COLO829 (cell line): Measurements from ENCODE around the gene ETHE1.
"Not testable (repeated sequence)": the region's sequence is repeated elsewhere in the genome, so short reads cannot be mapped to it uniquely, and the experiment has no call there.

Source experiments
- DNase-seq: peaks from one replicate; pipeline ENCODE4 v3.0.0; 2012; ENCODE audit warnings: low spot score

The ETHE1 gene

DNA sequence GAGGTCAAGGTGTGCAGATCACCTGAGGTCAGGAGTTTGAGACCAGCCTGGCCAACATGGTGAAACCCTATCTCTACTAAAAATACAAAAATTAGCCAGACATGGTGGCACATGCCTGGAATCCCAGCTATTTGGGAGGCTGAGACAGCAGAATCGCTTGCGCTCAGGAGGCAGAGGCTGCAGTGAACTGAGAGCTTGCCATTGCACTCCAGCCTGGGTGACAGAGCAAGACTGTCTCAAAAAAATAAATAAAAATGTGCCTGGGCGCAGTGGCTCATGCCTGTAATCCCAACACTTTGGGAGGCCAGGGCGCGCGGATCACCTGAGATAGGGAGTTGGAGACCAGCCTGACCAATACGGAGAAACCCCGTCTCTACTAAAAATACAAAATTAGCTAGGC, 3.3 kb downstream of the ETHE1 start:
- DNase-seq: not testable (repeated sequence)

DNA sequence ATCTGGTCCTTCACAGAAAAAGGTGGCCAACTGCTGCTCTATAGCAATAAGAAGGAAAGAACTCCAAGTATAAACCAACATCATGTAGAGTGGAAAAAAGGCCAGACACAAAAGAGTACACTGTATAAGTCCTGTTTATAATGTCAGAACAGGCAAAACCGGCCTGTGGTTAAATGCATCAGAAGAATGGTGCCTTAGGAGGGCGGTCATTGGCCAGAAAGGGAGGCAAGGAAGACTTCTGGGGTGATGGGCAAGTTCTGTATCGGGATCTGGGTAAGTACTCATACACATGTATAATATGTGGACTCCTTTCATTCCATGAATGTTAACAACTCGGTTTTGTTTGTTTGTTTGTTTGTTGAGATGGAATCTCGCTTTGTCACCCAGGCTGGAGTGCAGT, 4.1 kb downstream of the ETHE1 start:
- no peak for DNase-seq

DNA sequence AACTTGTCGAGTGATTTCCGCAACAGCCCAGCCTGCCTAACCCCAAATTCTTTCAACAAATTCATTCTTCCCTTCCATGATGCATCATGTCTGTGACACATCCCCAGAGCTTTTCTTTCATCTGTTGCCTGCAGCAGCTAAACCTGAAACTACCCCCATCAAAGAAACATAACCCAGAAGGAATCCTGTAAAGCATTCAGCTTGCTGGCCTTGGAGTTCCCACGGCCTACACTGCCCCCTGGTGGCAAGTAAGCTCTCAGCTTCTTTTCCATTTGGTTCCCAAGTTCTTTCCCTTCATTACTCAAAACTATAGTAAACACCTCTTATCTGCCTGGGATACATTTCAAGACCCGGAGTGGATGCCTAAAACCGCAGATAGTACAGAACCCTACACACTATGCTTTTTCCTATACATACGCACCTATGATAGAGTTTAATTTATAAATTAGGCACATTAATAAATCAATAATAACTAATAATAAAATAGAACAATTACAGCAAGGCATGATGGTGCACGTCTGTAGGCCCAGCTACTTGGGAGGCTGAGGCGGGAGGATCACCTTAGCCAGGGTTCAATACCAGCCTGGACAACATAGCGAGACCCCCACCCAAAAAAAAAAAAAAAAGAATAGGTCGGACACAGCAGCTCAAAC, 7.4 kb downstream of the ETHE1 start:
- DNase-seq: peak; percentile 86

DNA sequence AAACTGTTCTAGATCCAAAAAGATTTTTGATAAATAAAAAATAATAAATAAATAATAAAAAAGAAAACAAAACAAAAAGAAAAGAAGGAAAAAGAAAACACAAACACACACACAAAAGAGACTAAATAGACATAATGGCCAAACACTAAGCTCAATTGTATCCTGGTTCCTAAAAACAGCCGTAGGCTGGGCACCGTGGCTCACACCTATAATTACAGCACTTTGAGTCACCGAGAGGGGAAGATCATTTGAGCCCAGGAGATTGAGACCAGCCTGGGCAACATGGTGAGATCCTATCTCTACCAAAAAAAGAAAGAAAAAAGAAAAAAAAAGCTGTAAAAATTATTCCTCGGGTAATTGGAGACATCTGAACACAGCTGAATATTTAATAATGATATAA, 8.9 kb downstream of the ETHE1 start:
- DNase-seq: no peak

DNA sequence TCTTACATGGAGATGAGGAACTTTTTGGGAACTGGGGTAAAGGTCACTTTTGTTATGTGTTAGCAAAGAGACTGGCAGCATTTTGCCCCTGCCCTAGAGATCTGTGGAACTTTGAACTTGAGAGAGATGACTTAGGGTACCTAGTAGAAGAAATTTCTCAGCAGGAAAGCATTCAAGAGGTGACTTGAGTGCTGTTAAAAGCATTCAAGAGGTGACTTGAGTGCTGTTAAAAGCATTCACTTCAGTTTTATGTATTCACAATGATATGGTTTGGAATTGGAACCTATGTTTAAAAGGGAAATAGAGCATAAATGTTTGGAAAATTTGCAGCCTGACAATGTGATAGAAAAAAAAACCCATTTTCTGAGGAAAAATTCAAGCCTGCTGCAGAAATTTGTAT, 14.6 kb downstream of the ETHE1 start:
- DNase-seq: not testable (repeated sequence)

DNA sequence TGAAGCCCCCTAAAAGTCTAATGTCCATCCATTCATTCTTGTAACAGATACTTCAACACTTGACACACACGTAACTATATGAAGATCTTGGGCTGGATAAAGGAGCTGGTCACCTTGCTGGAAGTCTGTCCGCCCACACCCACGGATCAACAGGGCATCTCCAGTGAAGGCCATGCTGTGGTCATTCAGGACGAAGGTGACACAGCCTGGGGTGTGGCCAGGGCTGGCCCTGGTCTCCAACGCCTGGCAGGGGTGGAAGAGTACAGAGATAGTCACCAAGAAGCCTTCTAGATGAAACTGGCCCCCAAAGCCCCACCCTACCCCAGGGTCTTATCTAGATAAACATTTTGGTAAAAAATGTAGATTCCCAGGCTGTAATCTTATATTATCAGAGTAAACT, 15.7 kb downstream of the ETHE1 start:
- DNase-seq: no peak

DNA sequence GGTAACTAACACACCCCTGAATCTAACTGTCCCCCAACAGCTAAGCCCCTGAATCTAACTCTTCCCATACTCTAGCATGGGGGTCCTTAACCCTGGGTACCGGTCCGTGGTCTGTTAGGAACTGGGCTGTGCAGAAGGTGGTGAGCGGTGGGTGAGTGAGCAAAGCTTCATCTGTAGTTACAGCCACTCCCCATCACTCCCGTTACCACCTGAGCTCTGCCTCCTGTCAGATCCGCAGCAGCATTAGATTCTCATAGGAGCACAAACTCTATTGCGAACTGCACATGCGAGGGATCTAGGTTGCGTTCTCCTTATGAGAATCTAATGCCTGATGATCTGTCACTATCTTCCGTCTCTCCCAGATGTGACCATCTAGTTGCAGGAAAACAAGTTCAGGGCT, 16.3 kb downstream of the ETHE1 start:
- no peak for DNase-seq

DNA sequence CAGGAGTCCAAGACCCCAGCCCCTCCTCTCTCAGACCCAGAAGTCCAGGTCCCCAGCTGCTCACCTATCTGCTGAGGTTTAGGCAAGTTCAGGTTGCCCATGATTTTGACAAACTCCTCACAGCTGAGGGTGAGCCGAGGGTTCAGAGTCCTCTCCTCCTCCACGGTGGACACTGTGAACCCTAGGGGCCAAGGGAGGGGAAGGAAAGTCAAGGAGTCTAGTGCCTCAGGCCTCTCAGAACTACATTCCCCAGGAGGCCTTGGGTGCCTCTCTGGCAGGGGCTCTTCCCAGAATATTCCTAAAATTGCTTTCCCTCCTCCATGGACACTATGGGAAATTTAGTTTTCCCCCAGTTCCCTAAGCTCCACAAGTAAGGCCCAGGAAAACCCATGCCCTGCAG, 19.1 kb downstream of the ETHE1 start:
- no peak for DNase-seq

DNA sequence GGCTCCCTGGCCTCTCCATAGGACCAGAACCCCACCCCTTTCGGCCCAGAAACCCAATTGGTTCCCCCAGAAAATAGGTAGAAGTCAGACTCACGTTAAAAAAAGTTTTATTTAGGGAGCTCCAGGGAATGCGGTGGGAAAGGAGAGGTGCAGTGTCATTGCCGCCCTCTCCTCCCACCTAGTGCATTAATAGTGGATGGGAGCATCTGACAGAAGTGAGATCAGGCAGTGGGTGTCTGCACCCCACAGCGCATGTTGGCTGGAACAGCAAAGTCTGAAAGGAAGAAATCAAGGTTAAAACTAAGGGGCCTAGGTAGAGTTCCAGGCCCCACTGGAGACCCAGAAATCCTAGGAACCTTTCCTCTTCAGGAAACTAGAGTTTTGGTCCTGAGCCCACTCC, 20.4 kb downstream of the ETHE1 start:
- no peak for DNase-seq

DNA sequence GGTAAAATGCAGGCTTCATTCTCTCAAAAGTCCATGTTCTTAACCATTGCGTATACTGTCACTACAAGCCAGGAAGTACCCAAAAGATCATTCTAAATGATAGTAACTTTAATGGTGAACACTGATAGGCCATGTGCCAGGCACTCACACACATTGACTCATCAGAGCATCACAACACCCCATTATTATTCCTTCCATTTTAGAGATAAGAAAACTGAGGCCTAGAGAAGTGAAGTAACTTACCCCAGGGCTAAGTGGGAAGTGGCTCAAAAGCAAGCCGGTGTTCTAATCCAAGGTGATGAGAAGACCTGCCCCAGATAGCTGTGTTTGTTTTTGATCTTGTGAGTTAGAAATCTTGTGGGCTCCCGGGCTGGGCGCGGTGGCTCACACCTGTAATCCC, 21.1 kb downstream of the ETHE1 start:
- DNase-seq: no peak

DNA sequence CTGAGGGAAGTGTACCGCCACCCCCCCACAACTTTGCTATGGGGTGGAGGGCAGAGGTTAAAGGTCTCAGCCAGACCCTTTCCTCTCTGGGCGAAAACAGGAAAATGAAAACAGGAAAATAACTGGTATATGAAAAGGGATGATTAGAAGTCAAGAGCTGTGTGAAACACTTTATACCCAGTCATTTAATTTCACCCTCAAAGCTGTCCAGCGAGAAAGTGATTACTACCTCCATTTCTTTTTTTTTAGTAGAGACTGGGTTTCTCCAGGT, 21.9 kb downstream of the ETHE1 start:
- no peak for DNase-seq

DNA sequence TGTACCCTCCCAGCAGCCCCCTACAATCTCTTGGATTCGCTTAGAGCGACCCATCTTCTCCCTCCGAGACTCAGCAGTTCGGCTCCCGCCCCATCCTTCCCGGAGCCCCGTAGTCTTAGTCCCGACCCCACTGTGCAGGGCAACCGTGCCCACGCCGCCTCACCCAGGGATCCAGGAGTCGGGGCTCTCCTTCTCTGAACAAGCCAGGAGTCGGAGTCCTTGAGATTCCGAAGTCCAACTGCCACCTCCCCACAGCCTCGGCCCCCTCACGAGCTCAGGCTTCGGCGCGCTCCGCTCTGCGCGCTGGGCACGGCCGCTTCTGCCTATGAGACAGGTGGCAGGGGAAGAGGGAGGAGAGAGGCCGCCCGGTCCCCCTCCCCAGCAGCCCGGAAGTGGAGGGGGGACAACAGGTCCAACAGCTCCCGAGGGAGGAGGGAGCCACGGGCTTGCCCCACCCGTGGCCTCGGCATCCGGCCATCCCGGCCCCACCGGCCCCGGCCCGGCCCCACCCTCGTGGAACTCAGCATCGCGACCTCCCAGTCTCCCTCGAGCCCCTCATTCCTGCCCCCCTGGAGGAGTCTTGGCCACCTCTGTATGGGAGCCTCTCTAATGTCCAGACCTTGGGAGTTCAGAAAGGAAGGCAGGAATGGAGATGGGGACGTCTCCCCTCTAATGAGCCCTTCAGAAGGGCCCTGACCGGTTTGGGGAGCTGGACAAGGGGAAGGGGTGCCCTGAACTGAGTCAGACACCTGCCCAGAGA, 22.4 kb downstream of the ETHE1 start, which contains the start of gene PHLDB3:
Gene PHLDB3 (minus strand): TSS at position 321 of the 760 bp plus-strand sequence. CDS start 628 bp downstream, outside the sequence.
- DNase-seq: no peak

DNA sequence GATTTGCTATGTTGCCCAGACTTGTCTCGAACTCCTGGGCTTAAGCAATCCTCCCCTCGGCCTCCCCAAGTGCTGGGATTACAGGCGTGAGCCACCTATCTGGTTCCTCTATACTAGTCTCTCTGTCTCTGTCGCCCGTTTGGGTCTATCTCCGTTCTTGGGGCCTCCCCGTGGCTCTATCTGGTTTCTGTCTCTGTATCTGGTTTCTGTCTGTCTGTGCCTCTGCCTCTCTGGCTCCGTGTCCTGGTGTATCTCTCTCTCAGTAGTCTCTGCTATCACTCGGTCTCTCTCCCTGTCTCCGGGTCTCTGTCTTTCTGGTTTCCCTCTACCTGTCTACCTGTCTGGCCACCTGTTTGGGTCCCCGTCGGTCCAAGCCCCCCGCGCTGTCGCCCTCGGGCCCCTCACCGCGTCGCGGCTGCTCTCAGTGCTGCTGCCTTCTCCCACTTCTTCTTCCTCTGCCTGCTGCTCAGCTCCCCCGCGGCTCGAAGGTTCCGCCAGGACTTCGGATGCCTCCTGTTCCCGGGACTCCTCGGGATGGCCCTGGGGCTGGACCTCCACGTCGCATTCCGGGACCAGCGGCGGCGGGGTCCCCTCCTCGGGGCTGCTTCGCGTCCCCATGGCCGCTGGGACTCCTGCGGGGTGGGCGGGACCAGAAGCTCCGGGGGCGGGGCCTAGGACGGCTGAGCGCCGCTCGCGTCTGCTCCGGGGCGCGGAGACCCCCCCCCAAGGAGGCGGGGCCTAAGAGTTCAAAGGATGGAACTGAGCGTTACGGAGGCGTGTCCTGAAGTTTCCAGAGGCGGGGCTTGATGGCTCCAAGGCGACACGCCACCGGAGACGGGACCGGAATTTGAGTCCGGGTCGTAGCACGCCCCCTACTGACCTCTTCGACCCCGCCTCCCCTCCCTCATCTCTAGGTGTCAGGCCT, 23.2 kb downstream of the ETHE1 start:
- peak; percentile 92 for DNase-seq

DNA sequence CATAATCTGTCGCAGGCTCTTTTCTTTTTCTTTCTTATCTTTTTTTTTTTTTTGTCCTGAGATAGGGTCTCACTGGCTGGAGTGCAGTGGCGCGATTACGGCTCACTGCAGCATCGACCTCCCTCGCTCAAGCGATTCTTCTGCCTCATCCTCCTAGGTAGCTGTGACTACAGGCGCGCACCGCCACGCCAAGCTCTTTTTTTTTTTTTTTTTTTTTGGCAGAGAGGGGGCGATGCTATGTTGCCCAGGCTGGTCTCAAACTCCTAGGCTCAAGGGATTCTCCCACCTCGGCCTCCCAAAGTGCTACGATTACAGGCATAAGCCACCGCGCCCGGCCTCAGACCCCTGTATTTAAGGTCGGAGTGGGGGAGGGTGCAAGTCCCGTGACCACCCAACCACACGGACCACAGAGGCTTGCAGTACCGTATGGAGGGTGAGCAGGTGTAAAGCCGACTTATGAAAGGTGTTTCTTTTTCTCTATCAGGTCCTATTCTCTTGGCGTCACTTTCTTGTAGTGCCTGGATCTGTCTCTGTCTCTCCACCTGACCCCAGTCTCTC, 24.5 kb downstream of the ETHE1 start:
- DNase-seq: no peak

DNA sequence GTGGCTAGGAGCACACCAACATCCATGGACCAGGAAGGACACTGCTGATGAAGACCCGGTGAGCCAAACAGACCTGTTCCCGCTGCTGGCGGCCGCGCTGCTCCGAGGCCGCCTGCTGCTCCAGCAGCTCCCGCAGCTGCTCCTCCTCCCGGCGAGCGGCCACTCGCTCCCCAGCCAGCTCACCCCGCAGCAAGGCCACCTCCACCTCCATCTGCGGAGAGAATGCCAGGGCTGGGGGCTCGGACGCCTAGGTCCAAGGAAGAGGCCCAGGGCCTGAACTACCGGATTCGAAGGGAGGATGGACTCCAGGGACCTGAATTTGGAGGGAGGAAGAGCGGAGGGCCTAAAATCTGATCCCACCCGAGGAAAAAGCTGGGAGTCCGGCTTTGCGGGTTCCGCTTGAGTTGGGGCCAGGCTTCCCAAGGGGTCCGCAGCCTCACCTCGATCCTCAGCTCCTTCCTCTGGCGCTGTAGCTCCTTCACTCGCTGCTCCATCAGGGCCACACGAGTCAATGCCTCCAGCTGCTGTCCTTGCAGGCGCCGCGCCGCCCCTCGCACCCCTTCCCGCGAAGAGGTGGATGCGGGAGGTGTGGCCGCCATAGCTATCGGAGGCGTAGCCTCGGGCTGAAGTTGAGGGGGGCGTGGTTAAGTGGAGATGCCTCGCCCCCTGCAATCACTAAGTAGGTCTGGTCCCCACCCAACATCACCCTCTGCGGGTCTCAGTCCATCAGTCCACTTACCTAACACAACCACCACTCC, 25.2 kb downstream of the ETHE1 start:
- DNase-seq: no peak

DNA sequence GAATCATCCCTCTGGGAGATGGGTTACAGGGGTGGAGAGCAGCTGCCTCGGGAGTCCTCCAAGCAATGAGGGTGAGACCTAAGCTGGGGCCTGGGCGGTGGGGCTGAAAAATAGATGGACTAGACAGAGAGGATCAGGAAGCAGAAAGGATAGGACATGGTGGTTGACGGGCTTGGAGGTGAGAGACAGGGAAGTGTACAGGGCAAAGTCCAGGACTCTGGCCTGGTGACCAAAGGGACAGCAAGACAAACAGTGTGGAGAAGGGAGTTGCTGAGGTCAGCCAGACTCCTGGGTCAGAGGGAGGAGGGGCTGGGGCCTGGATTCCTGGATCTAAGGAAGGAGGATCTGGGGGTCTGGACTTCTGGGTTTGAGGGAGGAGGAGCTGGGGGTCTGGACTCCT, 28.0 kb downstream of the ETHE1 start:
- no peak for DNase-seq

DNA sequence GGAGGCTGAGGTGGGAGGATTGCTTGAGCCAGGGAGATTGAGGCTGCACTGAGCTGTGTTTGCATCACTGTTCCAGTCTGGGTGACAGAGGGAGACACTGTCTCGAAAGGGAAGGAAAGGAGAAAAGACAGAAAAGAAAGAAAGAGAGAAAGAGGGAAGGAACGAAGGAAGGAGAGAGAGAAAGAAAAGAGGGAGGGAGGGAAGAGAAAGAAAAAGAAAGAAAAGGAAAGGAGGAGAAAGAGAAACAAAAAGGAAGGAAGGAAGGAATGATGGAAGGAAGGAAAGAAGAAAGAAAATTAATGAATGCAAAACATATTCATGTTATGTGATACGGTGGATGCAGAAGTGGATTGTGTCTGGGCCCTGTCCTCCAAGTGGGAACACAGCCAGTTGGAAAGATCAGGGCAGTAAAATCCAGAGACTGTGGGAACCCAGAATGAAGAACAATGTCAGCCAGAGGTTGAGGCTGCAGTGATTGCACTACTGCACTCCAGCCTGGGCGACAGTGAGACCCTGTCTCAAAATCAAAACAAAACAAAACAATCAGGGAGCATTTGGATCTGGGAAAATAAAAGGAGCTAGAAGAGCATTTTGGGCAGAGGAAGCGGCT, 28.7 kb downstream of the ETHE1 start:
- no peak for DNase-seq

DNA sequence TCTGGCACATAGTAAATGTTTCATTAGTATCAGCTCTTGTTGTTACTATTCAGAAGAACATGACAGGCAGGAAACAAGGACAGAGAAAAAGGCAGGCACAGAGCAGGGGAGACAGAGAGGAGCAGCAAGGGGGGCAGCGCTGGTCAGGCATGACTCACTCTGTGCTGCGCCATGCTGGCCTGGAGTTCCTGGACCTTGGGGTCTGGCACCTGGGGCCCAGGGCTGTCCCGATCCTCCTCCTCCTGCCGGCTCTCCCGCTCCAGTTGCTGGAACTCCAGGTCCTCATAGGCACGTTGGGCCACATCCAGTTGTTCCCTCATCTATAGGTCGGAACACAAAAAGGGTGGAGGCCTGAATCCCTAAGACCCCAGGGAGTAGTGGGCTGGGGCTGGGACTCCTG, 30.0 kb downstream of the ETHE1 start:
- no peak for DNase-seq

DNA sequence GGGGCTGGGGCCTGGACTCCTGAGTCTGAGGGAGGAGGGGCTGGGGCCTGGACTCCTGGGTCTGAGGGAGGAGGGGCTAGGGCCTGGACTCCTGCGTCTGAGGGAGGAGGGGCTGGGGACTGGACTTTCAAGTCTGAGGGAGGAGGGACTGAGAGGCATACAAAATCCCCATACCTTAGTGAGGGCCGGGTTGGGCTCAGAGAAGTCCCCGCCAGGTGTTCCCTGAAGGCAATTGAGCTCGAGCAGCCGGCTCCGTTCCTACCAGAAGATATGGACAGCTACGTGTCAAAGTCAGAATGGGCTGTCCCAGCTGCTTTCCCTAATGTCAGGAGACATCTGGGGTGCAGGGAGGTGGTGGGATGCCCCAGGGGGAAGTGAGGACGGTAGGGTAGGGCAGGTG, 31.9 kb downstream of the ETHE1 start:
- no peak for DNase-seq

DNA sequence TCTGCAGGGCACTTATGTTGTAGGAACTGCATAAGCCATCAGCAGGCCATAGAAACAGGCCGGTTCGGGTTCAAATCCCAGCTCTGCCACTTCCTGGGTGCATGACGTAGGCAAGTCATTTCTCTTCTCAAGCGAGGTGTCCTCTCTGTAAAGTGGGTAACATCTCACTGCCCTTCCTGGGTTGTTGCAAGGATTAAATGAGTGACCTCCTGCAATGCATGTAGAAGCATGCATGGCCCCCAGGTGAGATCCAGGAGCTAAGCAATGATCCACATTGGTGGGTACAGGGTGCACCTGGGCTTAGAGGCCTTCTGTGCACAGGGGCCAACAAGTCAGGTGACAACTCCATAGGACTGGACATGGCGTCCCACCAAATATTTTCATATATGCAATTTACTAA, 36.2 kb downstream of the ETHE1 start:
- no peak for DNase-seq

DNA sequence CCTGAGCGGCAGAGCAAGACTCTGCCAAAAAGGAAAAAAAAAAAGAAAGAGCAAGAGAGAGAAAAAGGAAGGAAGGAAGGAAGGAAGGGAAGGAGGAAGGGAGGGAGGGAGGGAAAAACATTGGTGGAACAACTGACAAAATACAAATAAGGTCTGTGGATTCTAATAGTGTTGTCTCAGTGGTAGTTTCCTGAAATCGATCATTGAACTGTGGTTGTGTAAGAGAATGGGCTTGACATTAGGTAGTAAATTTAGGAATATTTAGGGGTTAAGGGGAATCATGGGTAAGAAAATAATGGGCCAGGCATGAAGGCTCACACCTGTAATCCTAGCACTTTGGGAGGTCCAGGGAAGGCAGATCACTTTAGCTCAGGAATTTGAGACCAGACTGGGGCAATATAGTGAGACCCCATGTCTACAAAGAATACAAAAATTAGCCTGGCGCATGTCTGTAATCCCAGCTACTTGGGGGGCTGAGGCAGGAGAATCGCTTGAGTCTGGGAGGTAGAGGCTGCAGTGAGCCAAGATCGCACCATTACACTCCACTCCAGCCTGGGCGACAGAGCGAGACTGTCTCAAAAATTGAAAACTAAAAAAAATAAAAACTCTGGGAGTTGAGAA, 36.9 kb downstream of the ETHE1 start:
- no peak for DNase-seq
